ENCODE measurements around the gene NCR3LG1. TPM values are rescaled to one million over a fixed set of nuclear protein-coding genes. Genes with fewer than 3 reads are reported as not detected.

NCR3LG1 gene
- polyA plus RNA-seq, 2 of the 4 experiments (the other 2 are of a cell fraction), result 1.1 to 2.4 TPM

- Histone ChIP-seq H3K9me3 (no peaks in the 10 kb centered on the region), H3K4me3 (no peak overlapping the region), H3K4me1 (peaks cover 13% of the 10 kb centered on the region), H3K27ac (no peak overlapping the region; a peak in 1 of 6 replicates), H3K4me2 (no peak overlapping the region)
- ChIA-PET POLR2A (no interaction called here), CTCF (interaction anchor here (1.0 to 7.2 kb wide), 5 partner anchors 10 to 127 kb away, joined by 3 to 59 read pairs (median 4); partner anchors contain the start of gene KCNJ11)
- 46% methylated on average over 2 of the region's 2 CpGs for WGBS (ENCODE audit: missing lambda C conversion rate)
- no peak for ATAC-seq
- no peak for FAIRE-seq
- DNase-seq (ENCODE audit: low read depth in 1 of 2, low spot score in 1 of 2), result no peak
- TF ChIP-seq HEYL (CRISPR knock-in tag; IDR thresholded peaks at IDR 0.05), result no peak
- no peak for TF ChIP-seq TFCP2L1 (CRISPR knock-in tag; IDR thresholded peaks at IDR 0.05)
- no peak for TF ChIP-seq TP53 (CRISPR knock-in tag; IDR thresholded peaks at IDR 0.05)
- no peak for TF ChIP-seq NPAS2 (CRISPR knock-in tag; IDR thresholded peaks at IDR 0.05; ENCODE audit: borderline replicate concordance)
- no peak for TF ChIP-seq ZNF302 (CRISPR knock-in tag; IDR thresholded peaks at IDR 0.05)
- no peak for TF ChIP-seq BHLHE40 (IDR thresholded peaks at IDR 0.05; ENCODE audit: low read depth, low read length)
- TF ChIP-seq CBX2 (IDR thresholded peaks at IDR 0.05; ENCODE audit: borderline replicate concordance, low read depth), result no peak
- TF ChIP-seq RAD21 (conservative IDR thresholded peaks at IDR 0.05 in 1 of 2, IDR thresholded peaks at IDR 0.05 in 1 of 2), result no peak
Measured at GRCh38 chr11:17401316-17401715, 49.7 kb downstream of the NCR3LG1 start.

GRCh38 chr11:17401841-17402240 lies 50.2 kb downstream of the NCR3LG1 start:
- POLR2A ChIA-PET, result no interaction called here
- no peak for TF ChIP-seq CBX8 (IDR thresholded peaks at IDR 0.05)
- TF ChIP-seq MAFK (IDR thresholded peaks at IDR 0.05; ENCODE audit: partially characterized antibody), result no peak
- TF ChIP-seq BHLHE40 (IDR thresholded peaks at IDR 0.05; ENCODE audit: low read depth, low read length), result no peak
- TF ChIP-seq, protein P1, sequence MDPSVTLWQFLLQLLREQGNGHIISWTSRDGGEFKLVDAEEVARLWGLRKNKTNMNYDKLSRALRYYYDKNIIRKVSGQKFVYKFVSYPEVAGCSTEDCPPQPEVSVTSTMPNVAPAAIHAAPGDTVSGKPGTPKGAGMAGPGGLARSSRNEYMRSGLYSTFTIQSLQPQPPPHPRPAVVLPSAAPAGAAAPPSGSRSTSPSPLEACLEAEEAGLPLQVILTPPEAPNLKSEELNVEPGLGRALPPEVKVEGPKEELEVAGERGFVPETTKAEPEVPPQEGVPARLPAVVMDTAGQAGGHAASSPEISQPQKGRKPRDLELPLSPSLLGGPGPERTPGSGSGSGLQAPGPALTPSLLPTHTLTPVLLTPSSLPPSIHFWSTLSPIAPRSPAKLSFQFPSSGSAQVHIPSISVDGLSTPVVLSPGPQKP (IDR thresholded peaks at IDR 0.05; ENCODE audit: low read depth, low read length), result no peak
- no peak for TF ChIP-seq ZC3H11A (IDR thresholded peaks at IDR 0.05)
- TF ChIP-seq MAZ (IDR thresholded peaks at IDR 0.05; ENCODE audit: borderline replicate concordance, low read depth, low read length), result no peak
- no peak for TF ChIP-seq HDAC2 (IDR thresholded peaks at IDR 0.05)
- no peak for TF ChIP-seq CBX2 (IDR thresholded peaks at IDR 0.05; ENCODE audit: borderline replicate concordance, low read depth)
- TF ChIP-seq HES2 (IDR thresholded peaks at IDR 0.05), result no peak
- no peak for TF ChIP-seq PHF8 (IDR thresholded peaks at IDR 0.05; ENCODE audit: borderline replicate concordance, low read depth)
- FAIRE-seq, result no peak
- 79% methylated on average over 8 of the region's 8 CpGs for WGBS (ENCODE audit: missing lambda C conversion rate)
- no peak for ATAC-seq
- no peak overlapping the region for H3K4me3 ChIP-seq
- H3K4me2 ChIP-seq, result no peak overlapping the region
- no peaks in the 10 kb centered on the region for H3K9me3 ChIP-seq
- CTCF ChIA-PET, result interaction anchor here (1.0 to 7.2 kb wide), 6 partner anchors 11 to 197 kb away, joined by 3 to 59 read pairs (median 18); partner anchors contain the start of gene KCNJ11
- H3K27ac ChIP-seq, result no peak overlapping the region; a peak in 1 of 6 replicates
- H3K4me1 ChIP-seq, result peaks cover 13% of the 10 kb centered on the region
- DNase-seq (ENCODE audit: low read depth in 1 of 2, low spot score in 1 of 2), result no peak

DNA sequence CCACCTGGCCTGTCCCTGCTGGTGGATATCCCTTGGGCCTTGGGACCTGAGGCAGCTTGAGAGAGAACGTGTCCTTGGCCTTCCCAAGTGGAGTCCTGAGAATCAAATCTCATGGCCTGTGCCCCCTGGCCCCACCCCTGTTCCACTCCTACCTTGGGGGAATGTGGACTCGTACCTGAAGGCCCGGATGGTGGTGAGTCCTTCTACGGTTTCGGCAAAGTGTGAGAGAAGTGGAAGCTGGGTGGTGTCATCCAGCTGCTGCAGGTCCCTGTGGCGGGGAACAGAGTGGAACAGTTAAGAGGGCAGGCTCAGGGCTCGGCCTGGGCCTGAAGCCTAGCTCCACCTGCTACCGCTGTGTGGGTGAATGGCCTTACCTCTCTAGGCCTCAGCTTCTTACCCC lies 50.9 kb downstream of the NCR3LG1 start:
- Histone ChIP-seq H3K4me2 (no peak overlapping the region), H3K4me1 (peaks cover 13% of the 10 kb centered on the region), H3K27ac (no peak overlapping the region; a peak in 1 of 6 replicates), H3K9me3 (no peaks in the 10 kb centered on the region), H3K4me3 (no peak overlapping the region)
- WGBS (ENCODE audit: missing lambda C conversion rate), result 84% methylated on average over 8 of the region's 8 CpGs
- DNase-seq (ENCODE audit: low read depth in 1 of 2, low spot score in 1 of 2) (no peak), FAIRE-seq (no peak), ATAC-seq (no peak)
- TF ChIP-seq CHD2 (IDR thresholded peaks at IDR 0.05; ENCODE audit: low read length, partially characterized antibody) (no peak), JUN (IDR thresholded peaks at IDR 0.05) (no peak), HEYL (CRISPR knock-in tag; IDR thresholded peaks at IDR 0.05) (no peak), HOXA7 (CRISPR knock-in tag; IDR thresholded peaks at IDR 0.05) (no peak), NR3C1 (IDR thresholded peaks at IDR 0.05) (no peak), MYC (IDR thresholded peaks at IDR 0.05; ENCODE audit: borderline replicate concordance, low read length) (no peak), RAD21 (conservative IDR thresholded peaks at IDR 0.05 in 1 of 2, IDR thresholded peaks at IDR 0.05 in 1 of 2) (no peak), PHF8 (IDR thresholded peaks at IDR 0.05; ENCODE audit: borderline replicate concordance, low read depth) (no peak), RNF2 (IDR thresholded peaks at IDR 0.05; ENCODE audit: borderline replicate concordance, low read depth) (no peak), KDM5A (IDR thresholded peaks at IDR 0.05) (no peak), HOXB13 (CRISPR knock-in tag; IDR thresholded peaks at IDR 0.05; ENCODE audit: low read depth) (no peak), RARB (CRISPR knock-in tag; IDR thresholded peaks at IDR 0.05) (no peak), CEBPB (IDR thresholded peaks at IDR 0.05) (no peak), FOSB (CRISPR knock-in tag; IDR thresholded peaks at IDR 0.05) (no peak), ZFP36 (IDR thresholded peaks at IDR 0.05; ENCODE audit: borderline replicate concordance, partially characterized antibody) (no peak), FOXS1 (CRISPR knock-in tag; IDR thresholded peaks at IDR 0.05) (no peak), E2F6 (IDR thresholded peaks at IDR 0.05; ENCODE audit: borderline replicate concordance, low read depth) (no peak), KDM1A (IDR thresholded peaks at IDR 0.05; ENCODE audit: low read depth) (no peak), ZNF302 (CRISPR knock-in tag; IDR thresholded peaks at IDR 0.05) (no peak)
- CTCF ChIA-PET, result interaction anchor here (0.8 to 7.2 kb wide), 7 partner anchors 11 to 196 kb away, joined by 3 to 59 read pairs (median 4); partner anchors contain the start of gene KCNJ11
- POLR2A ChIA-PET, result no interaction called here

Measured in A549 (cell line).